SK-N-SH (cell line): ENCODE data around the gene CTTNBP2NL.
"Not testable (repeated sequence)": the region's sequence is repeated elsewhere in the genome, so short reads cannot be mapped to it uniquely, and the experiment has no call there.

Experiments used
- NFIC ChIP-seq: IDR thresholded peaks from 2 replicates; pipeline ENCODE4 v1.4.0; 2012; ENCODE audit warnings: borderline replicate concordance
- POLR2AphosphoS5 ChIP-seq: IDR thresholded peaks from 2 replicates; pipeline ENCODE4 v1.6.1; 2012; ENCODE audit warnings: low read depth, low read length
- SMC3 ChIP-seq: IDR thresholded peaks from 2 replicates; pipeline ENCODE4 v1.6.1; 2012; ENCODE audit warnings: low read depth, low read length, improper control_type of control experiment
- TAF1 ChIP-seq: IDR thresholded peaks from 2 replicates; pipeline ENCODE4 v1.6.1; 2012; ENCODE audit warnings: low read depth, mild to moderate bottlenecking, low read length, moderate library complexity, borderline replicate concordance
- TCF12 ChIP-seq: IDR thresholded peaks from 2 replicates; pipeline ENCODE4 v1.4.0; 2012
- TEAD4 ChIP-seq: IDR thresholded peaks from 2 replicates; pipeline ENCODE4 v1.4.0; 2012; ENCODE audit warnings: mild to moderate bottlenecking, borderline replicate concordance; ENCODE audit not compliant: insufficient read depth
- TF ChIP-seq, protein P1 (sequence below): fragments of 200-600 bp; sonication (generic); IDR thresholded peaks from 2 replicates; pipeline ENCODE4 v1.6.1; 2017; ENCODE audit warnings: antibody characterized with exemption, mild to moderate bottlenecking, moderate library complexity
- TF ChIP-seq, protein P2 (sequence below): IDR thresholded peaks from 2 replicates; pipeline ENCODE4 v1.6.1; 2012; ENCODE audit warnings: mild to moderate bottlenecking, low read depth, low read length, moderate library complexity

- not testable (repeated sequence) for TF ChIP-seq TAF1, NFIC, TCF12, TEAD4, POLR2AphosphoS5, SMC3
- TF ChIP-seq, protein P1, sequence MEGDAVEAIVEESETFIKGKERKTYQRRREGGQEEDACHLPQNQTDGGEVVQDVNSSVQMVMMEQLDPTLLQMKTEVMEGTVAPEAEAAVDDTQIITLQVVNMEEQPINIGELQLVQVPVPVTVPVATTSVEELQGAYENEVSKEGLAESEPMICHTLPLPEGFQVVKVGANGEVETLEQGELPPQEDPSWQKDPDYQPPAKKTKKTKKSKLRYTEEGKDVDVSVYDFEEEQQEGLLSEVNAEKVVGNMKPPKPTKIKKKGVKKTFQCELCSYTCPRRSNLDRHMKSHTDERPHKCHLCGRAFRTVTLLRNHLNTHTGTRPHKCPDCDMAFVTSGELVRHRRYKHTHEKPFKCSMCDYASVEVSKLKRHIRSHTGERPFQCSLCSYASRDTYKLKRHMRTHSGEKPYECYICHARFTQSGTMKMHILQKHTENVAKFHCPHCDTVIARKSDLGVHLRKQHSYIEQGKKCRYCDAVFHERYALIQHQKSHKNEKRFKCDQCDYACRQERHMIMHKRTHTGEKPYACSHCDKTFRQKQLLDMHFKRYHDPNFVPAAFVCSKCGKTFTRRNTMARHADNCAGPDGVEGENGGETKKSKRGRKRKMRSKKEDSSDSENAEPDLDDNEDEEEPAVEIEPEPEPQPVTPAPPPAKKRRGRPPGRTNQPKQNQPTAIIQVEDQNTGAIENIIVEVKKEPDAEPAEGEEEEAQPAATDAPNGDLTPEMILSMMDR, result not testable (repeated sequence)
- TF ChIP-seq, protein P2, sequence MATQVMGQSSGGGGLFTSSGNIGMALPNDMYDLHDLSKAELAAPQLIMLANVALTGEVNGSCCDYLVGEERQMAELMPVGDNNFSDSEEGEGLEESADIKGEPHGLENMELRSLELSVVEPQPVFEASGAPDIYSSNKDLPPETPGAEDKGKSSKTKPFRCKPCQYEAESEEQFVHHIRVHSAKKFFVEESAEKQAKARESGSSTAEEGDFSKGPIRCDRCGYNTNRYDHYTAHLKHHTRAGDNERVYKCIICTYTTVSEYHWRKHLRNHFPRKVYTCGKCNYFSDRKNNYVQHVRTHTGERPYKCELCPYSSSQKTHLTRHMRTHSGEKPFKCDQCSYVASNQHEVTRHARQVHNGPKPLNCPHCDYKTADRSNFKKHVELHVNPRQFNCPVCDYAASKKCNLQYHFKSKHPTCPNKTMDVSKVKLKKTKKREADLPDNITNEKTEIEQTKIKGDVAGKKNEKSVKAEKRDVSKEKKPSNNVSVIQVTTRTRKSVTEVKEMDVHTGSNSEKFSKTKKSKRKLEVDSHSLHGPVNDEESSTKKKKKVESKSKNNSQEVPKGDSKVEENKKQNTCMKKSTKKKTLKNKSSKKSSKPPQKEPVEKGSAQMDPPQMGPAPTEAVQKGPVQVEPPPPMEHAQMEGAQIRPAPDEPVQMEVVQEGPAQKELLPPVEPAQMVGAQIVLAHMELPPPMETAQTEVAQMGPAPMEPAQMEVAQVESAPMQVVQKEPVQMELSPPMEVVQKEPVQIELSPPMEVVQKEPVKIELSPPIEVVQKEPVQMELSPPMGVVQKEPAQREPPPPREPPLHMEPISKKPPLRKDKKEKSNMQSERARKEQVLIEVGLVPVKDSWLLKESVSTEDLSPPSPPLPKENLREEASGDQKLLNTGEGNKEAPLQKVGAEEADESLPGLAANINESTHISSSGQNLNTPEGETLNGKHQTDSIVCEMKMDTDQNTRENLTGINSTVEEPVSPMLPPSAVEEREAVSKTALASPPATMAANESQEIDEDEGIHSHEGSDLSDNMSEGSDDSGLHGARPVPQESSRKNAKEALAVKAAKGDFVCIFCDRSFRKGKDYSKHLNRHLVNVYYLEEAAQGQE, result not testable (repeated sequence)
Measured at GRCh38 chr1:112438156-112438555, 42.1 kb downstream of the CTTNBP2NL start.
